Right lobe of liver (tissue), 4 donors: ENCODE results near the gene ADCY5.

Experiments used
- CTCF ChIP-seq, 4 donors: fragments of 200-600 bp in 3 of 4; fragments of 450-650 bp in 1 of 4; IDR thresholded peaks; one replicate each; pipeline versions ENCODE4 v1.5.1 to v1.8.0; 2016 to 2022; ENCODE audit warnings: antibody characterized with exemption in 4 of 4, mild to moderate bottlenecking in 2 of 4
- POLR2A ChIP-seq: fragments of 450-650 bp; IDR thresholded peaks from one replicate; pipeline ENCODE4 v1.6.1; 2017; ENCODE audit warnings: antibody characterized with exemption, mild to moderate bottlenecking
- donor health status: DM: no; HTN: no; CAD: no.
- donor health status: DM: no; HTN: no; CAD: no.
- donor health status: DM: no; HTN: yes; CAD: no.

GRCh38 chr3:123397050-123397590 is 51.8 kb downstream of the ADCY5 start:
- TF ChIP-seq CTCF (IDR thresholded peaks at IDR 0.05) (no peak), POLR2A (no peak)
